ENCODE measurements around the gene LILRB5.
"Not testable (repeated sequence)": the region's sequence is repeated elsewhere in the genome, so short reads cannot be mapped to it uniquely, and the experiment has no call there.

LILRB5 gene

DNA sequence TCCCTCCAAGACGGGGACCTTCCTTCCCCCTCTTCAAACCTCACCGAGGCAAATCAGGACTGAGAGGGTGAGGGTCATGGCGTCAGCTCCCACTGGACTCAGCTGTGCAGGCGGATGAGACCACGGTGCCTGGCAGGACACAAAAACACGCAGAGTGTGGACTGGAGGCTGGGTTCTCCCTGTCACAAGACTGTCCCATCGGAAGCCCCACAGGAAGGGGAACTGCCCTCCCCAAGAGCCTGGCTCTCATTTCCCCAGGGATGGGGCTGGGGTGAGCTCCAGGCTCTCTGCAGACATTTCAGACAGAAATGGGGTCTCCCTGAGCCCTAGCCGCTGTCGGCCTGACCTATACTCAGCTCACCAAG lies at the start of gene LILRB5:
Gene LILRB5, minus strand, starts transcription at position 158 of the 365 bp plus-strand sequence. Its CDS starts 80 bp downstream, at position 78.
- DNase-seq (ENCODE audit: extremely low read depth in 1 of 2, low read depth in 1 of 2) = no peak

DNA sequence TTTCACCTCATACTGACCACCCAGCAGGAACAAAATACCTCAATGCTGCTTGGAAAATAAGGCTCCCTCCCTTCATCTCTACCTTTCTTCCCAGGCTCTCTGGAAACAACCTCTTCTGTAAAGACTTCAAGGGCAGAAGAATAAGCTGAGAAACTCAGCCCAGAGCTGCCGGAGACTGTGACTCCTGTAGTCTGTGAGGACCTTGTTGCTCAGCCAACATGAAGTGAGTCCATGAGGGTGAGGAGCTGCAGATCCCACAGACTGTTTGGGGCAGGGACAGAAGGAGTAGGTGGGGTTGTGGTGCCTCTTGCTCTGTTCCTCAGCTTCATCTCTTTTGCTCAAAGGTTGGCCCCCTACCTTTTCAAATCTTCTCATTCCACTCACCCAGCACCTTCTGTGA lies 48.1 kb upstream of the LILRB5 start:
- no peak for DNase-seq (ENCODE audit: extremely low read depth in 1 of 2, low read depth in 1 of 2)

DNA sequence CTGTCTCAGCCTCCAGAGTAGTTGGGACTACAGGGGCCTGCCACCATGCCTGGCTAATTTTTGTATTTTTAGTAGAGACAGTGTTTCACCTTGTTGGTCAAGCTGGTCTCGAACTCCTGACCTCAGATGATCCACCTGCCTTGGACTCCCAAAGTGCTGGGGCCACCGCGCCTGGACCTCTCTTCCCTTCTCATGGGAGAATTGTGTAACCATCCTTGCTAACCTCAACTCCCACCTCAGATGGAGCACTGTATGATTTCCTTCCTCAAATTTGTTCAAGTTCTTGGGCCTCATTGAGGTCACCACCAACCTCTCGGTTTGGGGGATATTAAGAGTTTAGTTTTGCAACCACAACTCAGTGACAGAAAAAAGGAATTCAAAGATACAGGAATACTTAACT lies 45.2 kb upstream of the LILRB5 start:
- DNase-seq (ENCODE audit: extremely low read depth in 1 of 2, low read depth in 1 of 2) = no peak

DNA sequence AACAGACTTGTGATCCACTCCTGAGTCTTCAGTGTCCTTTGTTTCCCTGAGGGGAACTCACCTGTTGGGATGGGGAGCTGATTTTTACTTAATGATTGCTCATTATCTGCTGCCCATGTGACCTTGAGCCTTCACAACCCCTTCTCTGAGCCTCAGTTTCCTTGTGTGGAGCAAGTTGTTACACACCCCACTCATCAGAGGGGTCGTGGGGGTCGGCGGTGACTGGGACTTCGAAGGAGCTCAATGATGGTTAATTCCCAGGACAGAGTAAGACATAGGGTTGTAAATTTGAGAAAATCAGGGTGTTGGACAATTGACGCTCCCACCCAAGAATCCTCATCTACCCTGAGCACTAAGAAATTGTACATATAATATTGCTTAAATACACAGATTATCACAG lies 42.4 kb upstream of the LILRB5 start:
- DNase-seq (ENCODE audit: extremely low read depth in 1 of 2, low read depth in 1 of 2) = no peak

DNA sequence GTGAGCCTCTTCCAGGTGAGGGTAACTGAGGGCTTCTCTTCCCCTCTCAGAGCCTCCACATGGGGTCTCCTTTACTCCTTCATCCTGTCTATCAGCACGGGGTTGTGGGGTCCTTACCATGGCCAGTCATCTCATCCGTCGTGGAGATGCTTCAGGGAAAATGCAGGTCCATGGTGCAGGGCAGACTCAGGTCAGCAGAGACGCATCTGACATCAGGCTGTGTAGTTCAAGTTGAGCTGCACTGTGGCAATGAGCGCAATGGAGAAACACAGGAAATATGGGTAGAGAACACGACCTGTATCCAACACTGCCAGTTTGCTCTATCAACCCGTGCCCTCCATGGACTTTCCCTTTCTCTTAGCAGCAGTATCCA lies 42.0 kb upstream of the LILRB5 start:
- no peak for DNase-seq (ENCODE audit: extremely low read depth in 1 of 2, low read depth in 1 of 2)

DNA sequence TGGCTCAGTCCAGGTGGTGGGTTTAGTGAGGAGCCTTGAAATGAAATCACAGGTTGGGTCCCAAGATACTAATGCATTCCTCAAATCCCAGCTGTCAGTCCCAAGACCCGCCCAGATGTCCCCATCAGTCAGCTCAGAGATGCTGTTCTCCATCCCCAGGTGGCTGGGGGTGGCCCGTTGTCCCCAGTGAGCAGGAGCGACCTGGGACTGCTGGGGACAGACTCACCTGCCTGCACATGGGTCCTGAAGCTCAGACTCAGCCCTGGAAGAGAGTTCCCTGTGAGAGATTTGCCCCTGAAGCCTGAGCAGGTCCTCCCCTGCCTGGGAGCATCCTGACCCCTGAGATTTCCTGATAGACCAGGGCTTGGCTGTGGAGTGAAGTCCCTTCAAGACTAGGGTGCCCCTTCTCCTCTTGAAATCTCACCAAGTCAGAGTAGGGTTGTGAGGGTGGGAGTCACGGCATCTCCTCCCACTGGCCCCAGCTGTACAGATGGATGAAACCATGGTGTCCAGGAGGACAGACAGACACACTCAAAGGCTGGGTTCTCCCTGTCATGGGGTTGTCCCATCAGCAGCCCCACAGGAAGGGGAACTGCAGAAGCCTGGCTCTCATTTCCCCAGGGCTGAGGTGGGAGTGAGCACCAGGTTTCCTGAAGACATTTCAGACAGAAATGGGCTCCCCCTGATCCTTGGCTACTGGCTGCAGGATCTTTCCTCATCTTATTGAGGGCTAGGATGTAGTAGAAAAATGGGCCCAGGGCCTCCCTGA lies 41.5 kb upstream of the LILRB5 start:
- no peak for DNase-seq (ENCODE audit: extremely low read depth in 1 of 2, low read depth in 1 of 2)

DNA sequence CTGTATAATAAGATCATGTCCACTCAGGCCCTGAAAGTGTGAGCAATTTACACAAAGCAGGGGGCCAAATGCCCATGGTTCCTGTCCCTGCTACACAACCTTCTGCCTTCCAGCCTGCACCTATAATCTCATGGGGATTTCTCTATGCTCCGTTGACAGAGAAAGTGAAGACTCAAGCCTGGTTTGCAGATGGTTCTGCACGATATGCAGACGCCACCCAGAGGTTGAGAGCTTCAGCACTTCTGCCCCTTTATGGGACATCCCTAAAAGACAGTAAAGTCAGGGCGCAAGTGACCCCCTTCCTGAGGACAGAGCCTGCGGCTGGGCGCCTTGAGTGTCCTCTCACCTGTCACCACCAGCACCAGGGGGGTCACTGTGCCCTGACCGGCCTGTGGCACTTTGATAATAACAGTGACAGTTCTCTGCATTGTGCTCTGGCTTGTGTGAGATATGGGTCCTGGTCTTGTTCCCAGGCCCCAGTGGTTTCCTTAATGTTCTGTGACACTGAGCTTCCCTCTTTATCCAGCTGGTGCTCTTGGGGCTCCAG lies 40.8 kb upstream of the LILRB5 start:
- no peak for DNase-seq (ENCODE audit: extremely low read depth in 1 of 2, low read depth in 1 of 2)

DNA sequence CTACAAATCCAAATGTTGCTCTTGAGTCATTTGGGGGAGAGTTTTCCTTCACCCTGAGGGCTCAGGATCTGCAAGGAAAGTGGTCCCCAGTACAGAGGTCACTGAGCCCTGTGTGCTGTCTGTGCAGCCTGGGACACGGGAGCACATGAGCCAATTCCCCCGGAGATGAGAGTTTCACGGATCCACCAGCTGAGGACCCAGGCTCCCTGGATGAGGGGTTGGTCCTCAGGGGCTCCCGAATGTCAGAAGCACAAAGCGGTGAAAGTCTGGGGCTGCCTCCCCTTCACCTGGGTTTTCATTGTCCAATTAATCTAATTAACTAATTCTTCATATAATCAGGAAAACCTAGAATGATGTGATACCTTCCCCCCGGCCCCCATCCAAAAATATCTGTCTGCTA lies 37.5 kb upstream of the LILRB5 start:
- DNase-seq (ENCODE audit: extremely low read depth in 1 of 2, low read depth in 1 of 2) = no peak

DNA sequence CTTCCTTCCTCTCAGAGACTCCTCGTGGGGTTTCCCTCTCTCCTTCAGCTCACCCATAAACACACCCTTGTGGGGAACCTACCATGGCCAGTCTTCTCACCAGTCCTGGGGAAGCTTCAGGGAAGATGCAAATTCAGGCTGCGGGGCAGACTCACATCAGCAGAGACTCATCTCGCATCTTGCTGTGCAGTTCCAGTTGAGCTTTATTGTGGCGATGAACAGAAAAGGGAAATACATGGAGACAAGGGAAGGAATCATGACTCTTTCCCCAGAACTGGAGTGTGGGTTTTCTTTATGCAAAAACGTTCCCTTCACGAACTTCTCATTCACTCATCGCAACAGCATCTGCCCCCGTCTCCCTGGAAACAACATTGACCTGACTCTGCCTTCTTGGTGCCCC lies 32.1 kb upstream of the LILRB5 start:
- not testable (repeated sequence) for DNase-seq (ENCODE audit: extremely low read depth in 1 of 2, low read depth in 1 of 2)

DNA sequence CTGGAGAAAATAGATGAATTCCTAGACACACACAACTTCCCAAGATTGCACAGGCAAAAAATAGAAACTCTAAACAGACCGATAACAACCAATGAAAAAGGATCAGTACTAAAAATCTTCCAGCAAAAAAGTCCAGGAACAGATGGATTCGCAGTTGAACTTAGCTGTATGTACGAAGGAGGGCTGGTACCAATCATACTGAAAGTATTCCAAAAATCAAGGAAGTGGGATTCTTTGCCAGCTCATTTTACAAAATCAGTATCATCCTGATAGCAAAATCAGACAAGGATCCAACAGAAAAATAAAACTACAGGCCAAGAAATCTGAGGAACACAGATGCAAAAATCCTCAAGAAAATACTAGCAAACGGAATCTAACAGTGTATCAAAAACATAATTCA lies 30.4 kb upstream of the LILRB5 start:
- no peak for DNase-seq (ENCODE audit: extremely low read depth in 1 of 2, low read depth in 1 of 2)

DNA sequence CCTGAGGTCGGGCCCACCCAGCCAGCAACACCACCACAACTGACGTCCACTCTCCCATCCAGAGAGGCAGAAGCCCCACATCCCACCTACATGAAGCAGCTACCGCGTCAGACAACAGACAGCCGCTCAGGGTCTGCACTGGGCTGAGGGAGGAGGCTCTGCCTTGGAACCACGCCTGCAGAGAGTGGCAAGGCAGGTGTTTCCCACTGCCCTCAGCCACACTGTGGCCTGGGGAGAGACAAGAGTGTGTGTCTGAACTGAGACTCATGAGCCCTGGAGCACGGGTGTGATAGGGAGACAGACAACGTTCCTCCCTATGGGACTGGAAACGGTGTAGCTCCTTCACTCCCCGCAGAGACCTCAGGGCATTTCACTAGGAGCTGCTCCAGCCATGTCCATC lies 29.2 kb upstream of the LILRB5 start:
- not testable (repeated sequence) for DNase-seq (ENCODE audit: extremely low read depth in 1 of 2, low read depth in 1 of 2)

DNA sequence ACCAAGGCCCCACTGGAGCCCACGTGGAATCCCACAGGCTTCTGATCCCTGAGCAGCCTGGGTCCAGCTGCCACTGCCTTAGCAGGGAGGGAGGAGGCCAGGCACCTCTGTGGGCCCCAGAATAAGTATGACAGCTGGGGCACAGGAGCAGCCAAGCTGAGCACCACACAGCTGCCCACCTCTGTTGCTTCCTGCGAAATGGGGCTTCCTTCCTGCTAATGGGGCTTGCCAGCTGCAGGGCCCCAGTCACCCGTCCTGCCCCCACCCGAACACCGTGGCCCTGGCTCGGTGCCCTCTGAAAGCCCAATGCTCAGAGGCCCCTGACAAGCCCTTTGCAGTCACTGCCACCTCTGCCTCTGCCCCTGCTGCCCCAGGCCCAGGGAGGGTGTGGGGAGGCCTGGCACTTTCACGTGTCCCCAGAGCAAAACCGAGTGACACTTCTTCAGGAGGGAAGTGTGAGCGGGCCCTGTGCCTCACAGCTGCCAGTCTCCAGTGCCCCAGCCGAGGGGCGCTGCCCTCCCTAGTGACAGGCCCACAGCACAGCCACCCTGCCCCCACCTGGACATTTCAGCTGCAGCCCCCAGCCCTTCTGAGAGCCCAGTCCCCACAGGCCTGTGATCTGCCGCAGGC lies 28.5 kb upstream of the LILRB5 start:
- DNase-seq (ENCODE audit: extremely low read depth in 1 of 2, low read depth in 1 of 2) = not testable (repeated sequence)

DNA sequence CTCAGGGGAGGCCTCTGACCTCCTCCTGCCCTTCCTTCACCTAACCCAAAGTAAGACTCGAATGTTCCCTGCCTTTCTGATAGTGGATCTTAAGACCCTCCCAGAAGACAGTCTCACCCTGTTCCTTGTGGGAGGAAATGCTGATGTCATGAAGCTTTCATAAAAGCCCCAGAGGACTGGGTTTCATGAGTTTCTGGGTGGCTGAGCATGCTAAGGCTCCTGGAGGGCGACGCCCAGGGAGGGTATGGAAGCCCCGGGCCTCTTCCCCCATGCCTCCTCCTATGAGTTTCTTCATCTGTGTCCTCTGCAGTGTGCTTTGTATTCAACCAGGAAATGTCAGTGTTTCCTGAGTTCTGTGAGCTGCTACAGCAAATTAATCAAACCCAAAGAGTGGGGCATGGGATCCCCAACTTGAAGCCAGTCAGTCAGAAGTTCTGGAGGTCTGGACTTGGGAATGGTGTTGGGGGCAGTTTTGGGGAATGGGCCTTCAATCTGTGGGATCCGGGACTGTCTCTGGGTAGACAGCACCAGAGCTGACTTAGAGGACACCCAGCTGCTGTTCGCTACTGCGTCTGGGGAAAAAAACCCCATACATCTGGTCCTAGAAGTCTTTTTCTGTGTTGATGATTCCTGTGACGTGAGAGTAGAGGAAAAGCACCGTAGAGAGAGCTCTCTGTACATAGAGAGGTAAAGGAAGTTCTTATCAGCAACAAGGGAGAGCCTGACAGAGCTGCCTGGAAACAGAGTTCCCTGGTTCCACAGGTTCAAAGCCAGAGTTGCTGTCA lies 25.8 kb upstream of the LILRB5 start:
- DNase-seq (ENCODE audit: extremely low read depth in 1 of 2, low read depth in 1 of 2) = no peak

DNA sequence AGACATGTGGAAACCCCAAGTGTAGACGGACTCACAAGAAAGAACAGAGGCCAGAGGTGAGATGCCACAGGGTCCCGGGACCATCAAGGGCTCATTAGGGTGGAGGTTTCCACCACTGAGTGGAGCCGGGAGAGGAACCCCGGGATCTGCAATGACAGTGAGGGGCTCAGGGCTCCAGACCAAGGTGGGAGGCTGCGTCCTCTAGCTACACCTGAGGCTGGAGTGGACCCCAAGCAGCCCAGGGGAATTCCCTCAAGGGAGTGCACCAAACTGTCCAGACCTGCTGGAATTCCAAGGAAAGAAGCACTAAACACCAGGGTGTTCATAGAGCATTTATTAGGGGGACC lies 24.6 kb upstream of the LILRB5 start:
- not testable (repeated sequence) for DNase-seq (ENCODE audit: extremely low read depth in 1 of 2, low read depth in 1 of 2)

DNA sequence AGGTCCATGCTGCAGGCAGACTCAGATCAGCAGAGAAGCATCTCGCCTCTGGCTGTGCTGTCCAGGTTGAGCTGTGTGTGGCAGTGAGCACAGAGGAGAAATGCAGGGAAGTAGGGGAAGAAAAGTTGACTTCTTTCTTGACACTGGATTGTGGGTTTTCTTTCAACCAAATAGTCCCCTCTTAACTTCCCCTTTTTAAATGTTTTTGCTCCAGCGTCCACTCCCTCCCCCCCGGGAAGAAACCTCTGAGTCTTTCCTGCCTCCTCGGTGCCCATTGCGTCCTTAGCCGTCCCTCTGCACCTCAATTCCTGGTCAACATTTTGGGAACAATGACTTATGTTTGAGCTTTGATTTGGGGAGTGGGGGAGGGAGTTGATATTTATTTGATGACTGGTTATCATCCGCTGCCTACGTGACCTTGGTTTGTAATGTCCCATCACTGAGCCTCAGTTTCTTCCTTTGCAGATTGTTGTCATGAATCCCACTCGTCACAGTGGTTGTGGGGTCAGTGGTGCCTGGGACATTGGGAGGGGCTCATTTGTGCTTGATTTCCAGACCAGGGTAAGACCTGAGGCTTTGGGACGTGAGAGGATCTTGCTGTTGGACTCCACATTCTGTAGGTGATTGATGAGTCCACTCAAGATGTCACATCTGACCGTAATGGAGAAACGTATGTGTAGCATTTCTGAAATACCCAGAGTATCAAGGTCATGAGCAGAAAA lies 24.1 kb upstream of the LILRB5 start, which contains the start of gene LILRB2:
Gene LILRB2, minus strand, starts transcription at position 104 of the 722 bp plus-strand sequence. CDS start 614 bp downstream, outside the sequence.
- DNase-seq (ENCODE audit: extremely low read depth in 1 of 2, low read depth in 1 of 2) = no peak

DNA sequence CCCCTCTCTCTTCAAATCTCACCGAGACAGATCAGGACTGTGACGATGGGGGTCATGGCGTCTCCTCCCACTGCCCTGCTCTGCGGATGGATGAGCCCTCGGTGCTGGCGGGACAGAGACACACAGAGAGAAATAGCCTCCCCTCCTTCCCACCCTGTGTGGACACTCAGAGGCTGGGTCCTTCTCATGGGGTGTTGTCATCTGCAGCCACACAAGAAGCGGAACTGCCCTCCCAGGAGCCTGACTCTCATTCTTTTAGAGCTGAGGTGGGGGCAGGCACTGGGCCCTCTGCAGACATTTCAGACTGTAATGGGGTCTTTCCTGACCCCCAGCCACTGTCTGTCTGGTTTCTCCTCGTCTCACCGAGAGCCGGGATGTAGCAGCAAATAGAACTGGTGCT lies 23.4 kb upstream of the LILRB5 start:
- not testable (repeated sequence) for DNase-seq (ENCODE audit: extremely low read depth in 1 of 2, low read depth in 1 of 2)

DNA sequence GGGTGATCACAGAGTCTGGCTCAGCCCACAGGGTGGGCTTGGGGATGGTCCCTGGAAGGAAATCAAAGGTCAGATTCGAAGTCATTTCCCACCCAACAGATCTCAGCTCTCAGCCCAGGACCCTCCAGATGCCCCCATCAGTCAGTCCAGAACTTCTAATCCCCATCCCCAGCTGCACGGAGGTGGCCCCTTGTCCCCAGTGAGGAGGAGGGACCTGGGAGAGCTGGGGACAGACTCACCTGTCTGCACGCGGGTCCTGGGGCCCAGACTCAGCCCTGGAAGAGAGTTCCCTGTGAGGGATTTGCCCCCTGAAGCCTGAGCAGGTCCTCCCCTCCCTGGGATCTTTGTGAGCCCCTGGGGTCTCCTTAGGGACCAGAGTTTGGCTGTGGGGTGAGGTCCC lies 23.0 kb upstream of the LILRB5 start:
- DNase-seq (ENCODE audit: extremely low read depth in 1 of 2, low read depth in 1 of 2) = not testable (repeated sequence)

DNA sequence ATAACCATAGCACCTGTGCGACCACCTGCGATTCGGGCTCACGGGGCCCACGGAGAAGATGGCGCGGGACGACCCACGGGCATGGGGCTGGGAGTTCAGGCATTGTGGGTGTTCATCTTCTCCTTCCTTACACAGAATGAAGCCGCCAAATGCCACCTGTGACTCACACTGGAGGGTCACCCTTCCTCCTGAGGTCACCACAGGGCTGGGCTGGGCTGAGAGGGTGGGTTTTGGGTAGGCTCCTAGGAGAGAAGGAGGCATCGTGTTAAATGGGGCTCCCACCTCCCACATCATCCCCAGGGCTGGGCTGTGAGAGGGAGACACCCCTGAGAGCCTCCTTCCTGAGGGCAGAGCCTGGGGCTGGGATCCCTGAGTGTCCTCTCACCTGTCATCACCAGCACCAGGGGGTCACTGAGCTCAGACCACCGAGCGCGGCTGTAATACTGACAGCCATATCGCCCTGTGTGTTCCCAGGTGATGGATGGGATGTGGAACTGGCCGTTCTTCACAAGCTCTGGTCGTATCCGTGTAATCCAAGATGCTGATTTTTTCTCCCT lies 22.4 kb upstream of the LILRB5 start:
- no peak for DNase-seq (ENCODE audit: extremely low read depth in 1 of 2, low read depth in 1 of 2)

DNA sequence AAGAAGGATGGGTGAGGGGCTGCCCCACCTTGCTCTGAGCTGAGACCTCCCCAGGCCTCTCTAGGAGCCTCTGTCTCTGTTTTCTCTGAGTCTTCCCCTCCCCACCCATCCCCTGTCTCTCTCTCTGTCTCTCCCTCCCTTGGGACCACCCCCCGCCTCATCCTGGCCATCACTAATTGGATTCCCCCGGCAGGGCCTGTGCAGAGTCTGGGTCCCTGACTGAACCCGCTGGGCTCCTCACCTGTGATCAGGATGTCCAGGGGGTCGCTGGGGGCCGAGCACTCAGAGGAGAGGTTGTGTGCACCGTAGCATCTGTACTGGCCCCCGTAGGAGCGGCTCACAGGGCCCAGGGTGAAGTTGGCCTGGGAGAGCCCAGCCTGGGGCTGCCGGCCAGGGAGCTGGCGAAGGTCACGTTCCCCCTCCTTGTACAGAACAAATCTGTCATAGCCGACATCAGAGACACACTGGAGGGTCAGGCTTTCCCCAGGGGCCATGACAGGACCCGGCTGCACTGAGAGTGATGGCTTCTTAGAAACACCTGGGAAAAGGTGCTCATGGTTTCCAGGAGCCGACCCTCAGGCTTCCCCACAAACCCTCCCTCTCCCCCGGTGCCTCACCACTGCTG lies 21.6 kb upstream of the LILRB5 start:
- DNase-seq (ENCODE audit: extremely low read depth in 1 of 2, low read depth in 1 of 2) = not testable (repeated sequence)

DNA sequence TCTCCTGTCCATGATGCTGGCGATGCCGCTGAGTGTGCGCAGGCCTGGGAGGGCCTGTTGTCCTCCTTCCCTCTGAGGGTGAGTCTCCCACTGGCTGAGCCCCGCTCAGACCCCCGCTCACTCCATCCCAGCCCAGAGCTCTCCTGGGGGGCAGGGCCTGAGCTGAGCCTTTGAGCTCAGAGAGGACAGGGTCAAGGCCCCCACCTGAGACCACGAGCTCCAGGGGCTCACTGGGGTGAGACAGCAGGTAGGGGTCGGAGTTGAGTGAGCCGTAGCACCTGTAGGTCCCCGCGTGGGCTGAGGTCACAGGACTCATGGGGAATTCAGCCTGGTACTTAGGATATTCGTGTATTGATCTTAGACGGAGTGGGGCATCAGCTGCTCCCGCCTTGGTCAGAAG lies 21.0 kb upstream of the LILRB5 start:
- not testable (repeated sequence) for DNase-seq (ENCODE audit: extremely low read depth in 1 of 2, low read depth in 1 of 2)
